Measurements from ENCODE around the gene B4GALT5.
"Not testable (repeated sequence)": the region's sequence is repeated elsewhere in the genome, so short reads cannot be mapped to it uniquely, and the experiment has no call there.

GRCh38 chr20:49721326-49721725, 7.6 kb upstream of the B4GALT5 start:
- not testable (repeated sequence) for TF ChIP-seq POLR2A (IDR thresholded peaks at IDR 0.05; ENCODE audit: low read length); GATA1 (IDR thresholded peaks at IDR 0.05; ENCODE audit: low read depth, low read length)

Data from erythroblast (primary cell).